ENCODE data around the gene SMG7. TPM values are rescaled to one million over a fixed set of nuclear protein-coding genes. Genes with fewer than 3 reads are reported as not detected.

SMG7 gene
- total RNA-seq, 2 experiments from 2014 or later = 45.0 to 185 TPM

GRCh38 chr1:183460596-183460995 lies 11.7 kb upstream of the SMG7 start:
- POLR2A ChIA-PET = interaction anchor here (0.7 to 1.2 kb wide), 3 partner anchors 9 to 79 kb away, joined by 3 read pairs; no protein-coding TSS in a partner anchor
- DNase-seq (ENCODE audit: low spot score) = no peak
- Histone ChIP-seq H3K4me1 (ENCODE audit: insufficient read depth, low read length, poor library complexity, severe bottlenecking) (no peaks in the 10 kb centered on the region), H3K4me3 (ENCODE audit: low read depth, low read length, poor library complexity, severe bottlenecking) (no peak overlapping the region), H3K9me3 (ENCODE audit: low read length) (no peaks in the 10 kb centered on the region), H4K20me1 (ENCODE audit: insufficient read depth, low read length) (no peaks in the 10 kb centered on the region), H3K9me2 (ENCODE audit: insufficient read depth, low read length) (no peaks in the 10 kb centered on the region), H3K79me2 (ENCODE audit: insufficient read depth, low read depth, low read length) (no peaks in the 10 kb centered on the region), H3K36me3 (ENCODE audit: insufficient read depth, low read length) (no peaks in the 10 kb centered on the region), H2AFZ (ENCODE audit: low read length) (no peak overlapping the region), H3K27ac (ENCODE audit: low read depth, low read length, poor library complexity, severe bottlenecking) (no peak overlapping the region), H3K4me2 (ENCODE audit: low read length) (no peak overlapping the region)
- intact Hi-C loops (cut with micrococcal nuclease; ENCODE audit: unreplicated experiment) = loop anchor here (5.0 kb wide), 1 partner anchor 452 kb away; no protein-coding TSS in a partner anchor
- no peak for TF ChIP-seq CTCF (conservative IDR thresholded peaks at IDR 0.05; ENCODE audit: low read length)
- no peak for TF ChIP-seq EZH2phosphoT487 (IDR thresholded peaks at IDR 0.05; ENCODE audit: borderline replicate concordance, low read depth, low read length)
- BruUV-seq (replicated peaks) = no TSS peak
- CTCF ChIA-PET (ENCODE audit: unreplicated experiment) = no interaction called here

- BruUV-seq (replicated peaks) = no TSS peak
- Histone ChIP-seq H4K20me1 (ENCODE audit: insufficient read depth, low read length) (no peaks in the 10 kb centered on the region), H3K4me1 (ENCODE audit: insufficient read depth, low read length, poor library complexity, severe bottlenecking) (no peaks in the 10 kb centered on the region), H3K36me3 (ENCODE audit: insufficient read depth, low read length) (no peaks in the 10 kb centered on the region), H2AFZ (ENCODE audit: low read length) (no peak overlapping the region), H3K4me3 (ENCODE audit: low read depth, low read length, poor library complexity, severe bottlenecking) (no peak overlapping the region), H3K4me2 (ENCODE audit: low read length) (no peak overlapping the region), H3K27ac (ENCODE audit: low read depth, low read length, poor library complexity, severe bottlenecking) (no peak overlapping the region), H3K79me2 (ENCODE audit: insufficient read depth, low read depth, low read length) (no peaks in the 10 kb centered on the region), H3K9me3 (ENCODE audit: low read length) (no peaks in the 10 kb centered on the region), H3K9me2 (ENCODE audit: insufficient read depth, low read length) (no peaks in the 10 kb centered on the region)
- ChIA-PET POLR2A (interaction anchor here (0.7 to 1.0 kb wide), 2 partner anchors 10 to 78 kb away, joined by 3 read pairs; no protein-coding TSS in a partner anchor), CTCF (ENCODE audit: unreplicated experiment) (no interaction called here)
- intact Hi-C loops (cut with micrococcal nuclease; ENCODE audit: unreplicated experiment) = loop anchor here (5.0 kb wide), 1 partner anchor 451 kb away; no protein-coding TSS in a partner anchor
- DNase-seq (ENCODE audit: low spot score) = no peak
- no peak for TF ChIP-seq CTCF (conservative IDR thresholded peaks at IDR 0.05; ENCODE audit: low read length)
- TF ChIP-seq EZH2phosphoT487 (IDR thresholded peaks at IDR 0.05; ENCODE audit: borderline replicate concordance, low read depth, low read length) = no peak
Measured at GRCh38 chr1:183461350-183461749, 10.9 kb upstream of the SMG7 start.

GRCh38 chr1:183463566-183463965 lies 8.7 kb upstream of the SMG7 start:
- Histone ChIP-seq H3K9me3 (ENCODE audit: low read length) (no peaks in the 10 kb centered on the region), H3K27ac (ENCODE audit: low read depth, low read length, poor library complexity, severe bottlenecking) (no peak overlapping the region), H3K36me3 (ENCODE audit: insufficient read depth, low read length) (no peaks in the 10 kb centered on the region), H3K4me1 (ENCODE audit: insufficient read depth, low read length, poor library complexity, severe bottlenecking) (no peaks in the 10 kb centered on the region), H3K4me2 (ENCODE audit: low read length) (no peak overlapping the region), H4K20me1 (ENCODE audit: insufficient read depth, low read length) (no peaks in the 10 kb centered on the region), H2AFZ (ENCODE audit: low read length) (no peak overlapping the region), H3K79me2 (ENCODE audit: insufficient read depth, low read depth, low read length) (no peaks in the 10 kb centered on the region), H3K9me2 (ENCODE audit: insufficient read depth, low read length) (no peaks in the 10 kb centered on the region), H3K4me3 (ENCODE audit: low read depth, low read length, poor library complexity, severe bottlenecking) (no peak overlapping the region)
- TF ChIP-seq EZH2phosphoT487 (IDR thresholded peaks at IDR 0.05; ENCODE audit: borderline replicate concordance, low read depth, low read length) (no peak), CTCF (conservative IDR thresholded peaks at IDR 0.05; ENCODE audit: low read length) (no peak)
- DNase-seq (ENCODE audit: low spot score) = no peak
- intact Hi-C loops (cut with micrococcal nuclease; ENCODE audit: unreplicated experiment) = loop anchor here (5.0 kb wide), 1 partner anchor 449 kb away; no protein-coding TSS in a partner anchor
- BruUV-seq (replicated peaks) = no TSS peak
- ChIA-PET CTCF (ENCODE audit: unreplicated experiment) (no interaction called here), POLR2A (interaction anchor here (0.6 to 1.1 kb wide), 3 partner anchors 32 to 128 kb away, joined by 3 to 5 read pairs (median 3); no protein-coding TSS in a partner anchor)
